ENCODE results near the gene TMEM120A. TPM values are rescaled to one million over a fixed set of nuclear protein-coding genes. Genes with fewer than 3 reads are reported as not detected.

TMEM120A gene
- total RNA-seq, result 28.0 and 31.2 TPM in 2 replicates

DNA sequence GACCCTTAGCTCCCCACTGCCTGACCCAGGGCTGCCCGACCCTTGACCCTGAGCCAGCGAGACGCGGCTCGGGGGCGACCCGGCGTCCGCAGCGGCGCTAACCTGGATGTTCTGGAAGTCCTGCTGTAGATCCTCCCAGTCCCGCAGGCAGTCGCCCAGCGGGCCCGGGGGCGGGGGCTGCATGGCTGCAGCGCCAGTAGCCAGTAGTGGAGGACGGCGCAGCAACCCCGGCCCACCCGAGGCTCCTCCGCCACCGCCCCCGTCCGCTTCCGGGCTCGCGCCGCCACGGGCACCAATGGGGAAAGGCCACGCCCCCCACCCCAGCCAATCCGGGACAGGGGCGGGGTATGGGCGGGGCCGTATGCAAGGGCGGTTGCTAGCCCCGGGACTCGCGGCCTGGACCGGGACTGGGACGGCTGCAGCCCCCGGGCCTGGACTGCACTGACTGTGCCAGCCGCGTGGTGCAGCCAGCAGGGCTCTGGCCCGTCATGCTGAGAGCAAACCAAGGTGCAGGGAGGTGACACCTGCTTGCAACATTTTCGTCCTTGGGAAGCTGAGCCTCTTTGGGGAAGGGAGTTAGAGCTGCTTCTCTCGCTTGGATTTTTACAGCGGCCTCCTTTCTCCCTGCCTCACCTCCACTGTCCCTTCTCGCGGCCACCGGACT lies at the start of gene TMEM120A:
Gene TMEM120A (minus strand): TSS at position 208 of the 664 bp plus-strand sequence. CDS start 25 bp downstream, at position 183.

Other genes with a start within 250 kb of the TMEM120A start
- gene CCL26, start 222.4 kb downstream of the TMEM120A start, total RNA-seq, result 3.2 TPM in 1 of 2 replicates, not detected in the other
- gene CCL24, start 180.8 kb downstream of the TMEM120A start, total RNA-seq, result not detected in 2 replicates
- 47.3 and 54.1 TPM in 2 replicates for gene RHBDD2, start 115.6 kb downstream of the TMEM120A start, total RNA-seq
- gene POR, start 79.4 kb downstream of the TMEM120A start, total RNA-seq, result 95.3 and 132 TPM in 2 replicates
- gene STYXL1, start 53.4 kb upstream of the TMEM120A start, total RNA-seq, result 45.8 and 100 TPM in 2 replicates
- 128 and 175 TPM in 2 replicates for gene MDH2, start 53.5 kb upstream of the TMEM120A start, total RNA-seq
- 4.6 and 5.0 TPM in 2 replicates for gene SRRM3, start 207.3 kb upstream of the TMEM120A start, total RNA-seq